Transverse colon (tissue), 4 donors: Measurements from ENCODE around the gene PIRT. TPM values are rescaled to one million over a fixed set of nuclear protein-coding genes. Genes with fewer than 3 reads are reported as not detected.

Experiments used
- DNase-seq: peaks from one replicate; pipeline ENCODE4 v3.0.0-alpha.2; 2019
- H3K27ac ChIP-seq, 4 donors: fragments of 200-600 bp; sonication (generic); 2 replicates each; pipeline ENCODE4 v1.5.1; 2016 to 2018; ENCODE audit warnings: inconsistent platforms in 4 of 4
- H3K27me3 ChIP-seq: fragments of 200-600 bp; sonication (generic); 2 replicates; pipeline ENCODE4 v1.5.1; 2017; ENCODE audit warnings: inconsistent platforms
- H3K36me3 ChIP-seq, 4 donors: fragments of 200-600 bp; sonication (generic); 2 replicates each; pipeline ENCODE4 v1.5.1; 2017 to 2019; ENCODE audit warnings: inconsistent platforms in 4 of 4
- H3K4me1 ChIP-seq, 4 donors: fragments of 200-600 bp; sonication (generic); 2 replicates each; pipeline ENCODE4 v1.5.1; 2017 to 2020; ENCODE audit warnings: inconsistent platforms in 4 of 4
- H3K4me3 ChIP-seq, 4 donors: fragments of 200-600 bp; sonication (generic); 1 replicate in 1 of 4; 2 replicates in 3 of 4; pipeline versions ENCODE4 v1.5.1 to v1.6.1; 2017 to 2019; ENCODE audit warnings: inconsistent platforms in 4 of 4
- H3K9me3 ChIP-seq, 2 donors: fragments of 200-600 bp; sonication (generic); 2 replicates each; pipeline ENCODE4 v1.5.1; 2017 to 2019; ENCODE audit warnings: inconsistent platforms in 2 of 2
- CTCF ChIP-seq, 5 experiments: fragments of 200-600 bp in 3 of 5; fragments of 450-650 bp in 2 of 5; sonication (generic) in 3 of 5; IDR thresholded peaks; 1 replicate in 2 of 5; 2 replicates in 3 of 5; pipeline ENCODE4 v1.5.1; 2016 to 2017; ENCODE audit warnings: antibody characterized with exemption in 5 of 5, inconsistent platforms in 3 of 5, mild to moderate bottlenecking in 2 of 5, moderate library complexity in 1 of 5
- EP300 ChIP-seq: sonication (generic); formaldehyde crosslinking; IDR thresholded peaks from one replicate; pipeline ENCODE4 v1.6.1; 2017; ENCODE audit warnings: antibody characterized with exemption, low read depth
- POLR2A ChIP-seq: fragments of 450-650 bp; IDR thresholded peaks from one replicate; pipeline ENCODE4 v1.6.1; 2016; ENCODE audit warnings: antibody characterized with exemption, mild to moderate bottlenecking, moderate library complexity
- POLR2AphosphoS5 ChIP-seq, 3 donors: sonication (generic); formaldehyde crosslinking; IDR thresholded peaks; one replicate each; pipeline ENCODE4 v1.6.1; 2016; ENCODE audit warnings: antibody characterized with exemption in 3 of 3
- WGBS, 2 donors: methylation state at CpG; one replicate each; pipeline ENCODE4 v1.1.5; 2018; ENCODE audit warnings: low coverage in 1 of 2; 5-methylcytosine and 5-hydroxymethylcytosine counted together
- in situ Hi-C, 4 donors: fragments of 200-750 bp; cut with MboI; loops; one replicate each; pipeline versions ENCODE4 v1.15.0 to v1.15.1; 2017; ENCODE audit warnings: low sequenced_read_pairs in 3 of 4, low pct_ligation_motif_present in 1 of 4, low pct_unique_long_range_greater_than_20kb in 1 of 4
- intact Hi-C: fragments of 100-400 bp; cut with DNase I; formaldehyde crosslinking; loops from one replicate; pipeline ENCODE4 v1.15.1; 2023; ENCODE audit warnings: low total_unique reads
- total RNA-seq, 4 donors: library from RNA; depleted of rRNA; stranded (reverse); fragments of >200 nt; gene quantifications; one replicate each; pipeline ENCODE4 v1.1.0, GENCODE V29; 2016

The PIRT gene
- total RNA-seq, 4 donors from 2014 or later, result 2.4 to 6.4 (median 2.5) TPM; not detected in 1

- no peaks in the 10 kb centered on the region for H3K9me3 ChIP-seq
- no peaks in the 10 kb centered on the region for H3K27me3 ChIP-seq
- peaks cover 0 to 25% (median 18%) of the 10 kb centered on the region in 4 donors for H3K4me1 ChIP-seq
- DNase-seq, result peak; percentile 92
- intact Hi-C loops, result no loop called here
- H3K36me3 ChIP-seq, result no peaks in the 10 kb centered on the region
- H3K4me3 ChIP-seq, result peak overlapping the region; percentile 22 to 73 (median 45)
- in situ Hi-C loops, result loop anchor here in 3 of 4 donors (10.0 to 25.0 kb wide), 3 partner anchors 100 to 208 kb away; partner anchors contain the start of gene TMEM220 (in 2 of the 3)
- TF ChIP-seq EP300 (peak; percentile 6), POLR2AphosphoS5 (IDR thresholded peaks at IDR 0.05) (peak in 2 of 3 donors; percentile 63 to 77), CTCF (IDR thresholded peaks at IDR 0.05) (peak; percentile 92 to 99 (median 98)), POLR2A (peak; percentile 74)
- peak overlapping the region; percentile 82 to 92 (median 86) for H3K27ac ChIP-seq
- WGBS, 2 donors, result 3 to 11% methylated on average over 9 to 28 of the region's 28 CpGs
Measured at GRCh38 chr17:10844621-10845387, 6.9 kb upstream of the PIRT start.

- Histone ChIP-seq H3K36me3 (no peaks in the 10 kb centered on the region), H3K27me3 (no peaks in the 10 kb centered on the region), H3K4me3 (peak overlapping the region in 3 of 4 donors; percentile 0 to 73 (median 47)), H3K4me1 (peaks cover 0 to 25% (median 18%) of the 10 kb centered on the region in 4 donors), H3K27ac (peak overlapping the region; percentile 82 to 92 (median 86)), H3K9me3 (no peaks in the 10 kb centered on the region)
- intact Hi-C loops, result no loop called here
- DNase-seq, result peak; percentile 67
- TF ChIP-seq POLR2AphosphoS5 (IDR thresholded peaks at IDR 0.05) (peak in 1 of 3 donors; percentile 63), POLR2A (peak; percentile 39), CTCF (IDR thresholded peaks at IDR 0.05) (no peak), EP300 (no peak)
- WGBS, 2 donors, result 29 to 42% methylated on average over 1 to 7 of the region's 7 CpGs
- in situ Hi-C loops, result loop anchor here in 3 of 4 donors (10.0 to 25.0 kb wide), 3 partner anchors 99 to 207 kb away; partner anchors contain the start of gene TMEM220 (in 2 of the 3)
Measured at GRCh38 chr17:10843811-10844210, 5.9 kb upstream of the PIRT start.

- H3K4me1 ChIP-seq, result peaks cover 0 to 28% (median 19%) of the 10 kb centered on the region in 4 donors
- H3K4me3 ChIP-seq, result no peak overlapping the region
- intact Hi-C loops, result no loop called here
- TF ChIP-seq POLR2A, result no peak
- TF ChIP-seq EP300, result no peak
- TF ChIP-seq CTCF (IDR thresholded peaks at IDR 0.05), result no peak
- TF ChIP-seq POLR2AphosphoS5 (IDR thresholded peaks at IDR 0.05), result no peak
- 80% methylated on average over 4 of the region's 4 CpGs; no CpG with 5 or more reads in 1 of the 2 donors for WGBS, 2 donors
- in situ Hi-C loops, result loop anchor here in 3 of 4 donors (10.0 to 25.0 kb wide), 3 partner anchors 98 to 205 kb away; partner anchors contain the start of gene TMEM220 (in 2 of the 3)
- no peak for DNase-seq
- H3K9me3 ChIP-seq, result no peaks in the 10 kb centered on the region
- H3K36me3 ChIP-seq, result no peaks in the 10 kb centered on the region
- H3K27ac ChIP-seq, result no peak overlapping the region
- no peaks in the 10 kb centered on the region for H3K27me3 ChIP-seq
Measured at GRCh38 chr17:10842658-10843057, 4.8 kb upstream of the PIRT start.

- Histone ChIP-seq H3K4me3 (no peak overlapping the region), H3K27me3 (no peaks in the 10 kb centered on the region), H3K36me3 (no peaks in the 10 kb centered on the region), H3K9me3 (no peaks in the 10 kb centered on the region), H3K27ac (no peak overlapping the region), H3K4me1 (peaks cover 0 to 20% (median 11%) of the 10 kb centered on the region in 4 donors)
- no peak for DNase-seq
- TF ChIP-seq POLR2A (no peak), CTCF (IDR thresholded peaks at IDR 0.05) (no peak), EP300 (no peak), POLR2AphosphoS5 (IDR thresholded peaks at IDR 0.05) (no peak)
- intact Hi-C loops (no loop called here), in situ Hi-C loops (loop anchor here (5.0 to 25.0 kb wide), 4 partner anchors 64 to 201 kb away; partner anchors contain the start of gene TMEM220 (in 1 of the 4))
- 80% methylated on average over 5 of the region's 5 CpGs; no CpG with 5 or more reads in 1 of the 2 donors for WGBS, 2 donors
Measured at GRCh38 chr17:10838682-10839081, 795 bp upstream of the PIRT start.
